OCI-LY1 (cell line): ENCODE measurements around the gene LGALS3.

Experiments used
- H2AFZ ChIP-seq: fragments of 200-600 bp; sonication (generic), shearing (Covaris generic); 2 replicates; pipeline ENCODE4 v1.6.0; 2014; ENCODE audit warnings: antibody characterized with exemption, mild to moderate bottlenecking, low read length
- H3F3A ChIP-seq: fragments of 200-600 bp; sonication (generic), shearing (Covaris generic); 2 replicates; pipeline ENCODE4 v1.6.0; 2014; ENCODE audit warnings: mild to moderate bottlenecking, antibody characterized with exemption, low read length, moderate library complexity; ENCODE audit not compliant: insufficient read depth
- H3K27ac ChIP-seq: fragments of 200-600 bp; sonication (generic); 2 replicates; pipeline ENCODE4 v1.5.1; 2014; ENCODE audit warnings: low read length, mixed run types, mild to moderate bottlenecking, low read depth; ENCODE audit not compliant: poor library complexity, severe bottlenecking
- H3K27me3 ChIP-seq: fragments of 200-600 bp; sonication (generic); 2 replicates; pipeline ENCODE4 v1.6.0; 2014; ENCODE audit warnings: antibody characterized with exemption, mild to moderate bottlenecking, low read length, moderate library complexity; ENCODE audit not compliant: insufficient read depth
- H3K36me3 ChIP-seq: fragments of 200-600 bp; sonication (generic); 2 replicates; pipeline ENCODE4 v1.6.1; 2014; ENCODE audit warnings: mild to moderate bottlenecking, antibody characterized with exemption, low read length, moderate library complexity, mixed read lengths; ENCODE audit not compliant: insufficient read depth
- H3K4me1 ChIP-seq: fragments of 200-600 bp; sonication (generic); 2 replicates; pipeline ENCODE4 v1.5.1; 2014; ENCODE audit warnings: mild to moderate bottlenecking, low read length, moderate library complexity; ENCODE audit not compliant: insufficient read depth, severe bottlenecking
- H3K4me2 ChIP-seq: fragments of 200-600 bp; sonication (generic), shearing (Covaris generic); 2 replicates; pipeline ENCODE4 v1.6.1; 2014; ENCODE audit warnings: low read length
- H3K4me3 ChIP-seq: fragments of 200-600 bp; sonication (generic); 2 replicates; pipeline ENCODE4 v1.5.1; 2014; ENCODE audit warnings: low read length, low read depth, mild to moderate bottlenecking, mixed read lengths; ENCODE audit not compliant: poor library complexity, severe bottlenecking
- H3K79me2 ChIP-seq: fragments of 200-600 bp; shearing (Covaris generic); 2 replicates; pipeline ENCODE4 v1.6.1; 2016; ENCODE audit warnings: mixed run types, low read length, mixed read lengths; ENCODE audit not compliant: insufficient read depth
- H3K9ac ChIP-seq: fragments of 200-600 bp; sonication (generic), shearing (Covaris generic); 2 replicates; pipeline ENCODE4 v1.6.1; 2014; ENCODE audit warnings: mild to moderate bottlenecking, low read length, mixed read lengths
- H3K9me2 ChIP-seq: fragments of 200-600 bp; sonication (generic), shearing (Covaris generic); 2 replicates; pipeline ENCODE4 v1.6.1; 2014; ENCODE audit warnings: low read depth, mild to moderate bottlenecking, low read length, mixed read lengths
- H3K9me3 ChIP-seq: fragments of 200-600 bp; shearing (Covaris generic); 2 replicates; pipeline ENCODE4 v1.6.1; 2014; ENCODE audit warnings: low read length, mixed read lengths
- H4K20me1 ChIP-seq: fragments of 200-600 bp; sonication (generic), shearing (Covaris generic); 2 replicates; pipeline ENCODE4 v1.6.0; 2016; ENCODE audit warnings: mild to moderate bottlenecking, low read length; ENCODE audit not compliant: insufficient read depth
- EZH2 ChIP-seq: fragments of 200-600 bp; sonication (generic), shearing (Covaris generic); IDR thresholded peaks from 2 replicates; pipeline ENCODE4 v1.8.0; 2017; ENCODE audit warnings: borderline replicate concordance, mixed run types, mild to moderate bottlenecking, antibody characterized with exemption, low read length, moderate library complexity, mixed read lengths
- TF ChIP-seq, protein P1 (sequence below): fragments of 200-600 bp; sonication (generic), shearing (Covaris generic); IDR thresholded peaks from 2 replicates; pipeline ENCODE4 v1.5.1; 2017; ENCODE audit warnings: mild to moderate bottlenecking, antibody characterized with exemption, low read length, moderate library complexity, mixed read lengths

Gene LGALS3

DNA sequence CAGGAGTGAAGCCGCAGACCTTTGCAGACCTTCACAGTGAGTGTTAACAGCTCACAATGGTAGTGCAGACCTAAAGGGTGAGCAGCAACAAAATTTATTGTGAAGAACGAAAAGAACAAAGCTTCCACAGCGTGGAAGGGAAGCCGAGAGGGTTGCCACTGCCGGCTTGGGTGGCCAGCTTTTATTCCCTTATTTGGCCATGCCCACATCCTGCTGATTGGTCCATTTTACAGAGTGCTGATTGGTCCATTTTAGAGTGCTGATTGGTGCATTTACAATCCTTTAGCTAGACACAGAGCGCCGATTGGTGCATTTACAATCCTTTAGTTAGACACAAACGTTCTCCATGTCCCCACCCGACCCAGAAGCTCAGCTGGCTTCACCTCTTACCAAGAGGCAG lies 42.1 kb upstream of the LGALS3 start:
- H3K9me2 ChIP-seq, result no peaks in the 10 kb centered on the region
- no peaks in the 10 kb centered on the region for H3K9me3 ChIP-seq
- no peak overlapping the region for H3K4me3 ChIP-seq
- no peak overlapping the region for H2AFZ ChIP-seq
- no peaks in the 10 kb centered on the region for H3F3A ChIP-seq
- TF ChIP-seq, protein P1, sequence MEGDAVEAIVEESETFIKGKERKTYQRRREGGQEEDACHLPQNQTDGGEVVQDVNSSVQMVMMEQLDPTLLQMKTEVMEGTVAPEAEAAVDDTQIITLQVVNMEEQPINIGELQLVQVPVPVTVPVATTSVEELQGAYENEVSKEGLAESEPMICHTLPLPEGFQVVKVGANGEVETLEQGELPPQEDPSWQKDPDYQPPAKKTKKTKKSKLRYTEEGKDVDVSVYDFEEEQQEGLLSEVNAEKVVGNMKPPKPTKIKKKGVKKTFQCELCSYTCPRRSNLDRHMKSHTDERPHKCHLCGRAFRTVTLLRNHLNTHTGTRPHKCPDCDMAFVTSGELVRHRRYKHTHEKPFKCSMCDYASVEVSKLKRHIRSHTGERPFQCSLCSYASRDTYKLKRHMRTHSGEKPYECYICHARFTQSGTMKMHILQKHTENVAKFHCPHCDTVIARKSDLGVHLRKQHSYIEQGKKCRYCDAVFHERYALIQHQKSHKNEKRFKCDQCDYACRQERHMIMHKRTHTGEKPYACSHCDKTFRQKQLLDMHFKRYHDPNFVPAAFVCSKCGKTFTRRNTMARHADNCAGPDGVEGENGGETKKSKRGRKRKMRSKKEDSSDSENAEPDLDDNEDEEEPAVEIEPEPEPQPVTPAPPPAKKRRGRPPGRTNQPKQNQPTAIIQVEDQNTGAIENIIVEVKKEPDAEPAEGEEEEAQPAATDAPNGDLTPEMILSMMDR, result no peak
- no peak for TF ChIP-seq EZH2
- H4K20me1 ChIP-seq, result no peaks in the 10 kb centered on the region
- H3K4me1 ChIP-seq, result peaks cover 2% of the 10 kb centered on the region
- H3K4me2 ChIP-seq, result no peak overlapping the region
- H3K27ac ChIP-seq, result no peak overlapping the region
- no peaks in the 10 kb centered on the region for H3K27me3 ChIP-seq
- no peaks in the 10 kb centered on the region; the same call in 1 of the 2 replicates for H3K36me3 ChIP-seq
- no peak overlapping the region for H3K9ac ChIP-seq
- no peaks in the 10 kb centered on the region for H3K79me2 ChIP-seq

DNA sequence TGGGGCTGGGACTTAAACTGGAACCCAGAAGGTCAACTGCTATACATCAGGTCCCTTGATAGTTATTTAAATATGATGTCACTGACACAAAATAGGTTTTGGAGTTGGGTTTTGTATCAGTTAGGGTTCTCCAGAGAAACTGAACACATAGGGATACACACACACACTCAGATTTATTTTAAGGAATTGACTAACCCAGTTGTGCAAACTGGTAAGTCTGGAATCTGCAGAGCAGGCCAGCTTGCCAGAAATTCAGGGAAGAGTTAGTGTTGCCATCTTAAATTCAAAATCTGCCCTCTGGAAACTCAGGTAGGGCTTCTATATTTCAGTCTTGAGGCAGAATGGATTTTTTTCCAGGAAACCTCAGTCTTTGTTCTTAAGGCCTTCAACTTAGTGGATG lies 40.7 kb upstream of the LGALS3 start:
- no peaks in the 10 kb centered on the region for H3K9me2 ChIP-seq
- no peak overlapping the region for H3K27ac ChIP-seq
- H3K79me2 ChIP-seq, result no peaks in the 10 kb centered on the region
- H3K4me2 ChIP-seq, result no peak overlapping the region
- no peaks in the 10 kb centered on the region for H3K27me3 ChIP-seq
- no peaks in the 10 kb centered on the region for H3F3A ChIP-seq
- H4K20me1 ChIP-seq, result no peaks in the 10 kb centered on the region
- H3K4me1 ChIP-seq, result peaks cover 3% of the 10 kb centered on the region
- no peak for TF ChIP-seq EZH2
- TF ChIP-seq, protein P1, result no peak
- H3K36me3 ChIP-seq, result no peaks in the 10 kb centered on the region; the same call in 1 of the 2 replicates
- no peak overlapping the region for H3K4me3 ChIP-seq
- H2AFZ ChIP-seq, result no peak overlapping the region
- no peaks in the 10 kb centered on the region for H3K9me3 ChIP-seq
- H3K9ac ChIP-seq, result no peak overlapping the region

DNA sequence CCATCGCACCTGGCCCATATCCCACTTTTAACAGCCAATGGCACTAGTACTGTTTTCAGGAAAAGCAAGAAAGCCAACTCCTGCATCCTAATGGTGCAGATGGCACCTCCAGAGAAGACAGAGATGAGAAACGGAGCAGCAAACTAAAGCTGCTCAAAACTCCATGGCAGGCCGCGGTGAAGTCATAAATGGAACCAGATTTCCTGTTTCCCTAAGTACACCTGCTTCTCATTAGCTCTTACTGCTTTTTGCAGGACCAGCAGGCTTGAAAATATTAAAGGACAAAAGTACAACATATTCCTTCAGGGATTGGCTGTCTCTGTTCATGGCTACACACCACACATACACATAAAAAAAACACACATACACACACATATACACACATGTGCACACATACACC lies 36.7 kb upstream of the LGALS3 start:
- peaks cover 8% of the 10 kb centered on the region for H3K4me1 ChIP-seq
- TF ChIP-seq, protein P1, result no peak
- no peak for TF ChIP-seq EZH2
- no peak overlapping the region for H3K27ac ChIP-seq
- no peaks in the 10 kb centered on the region for H3F3A ChIP-seq
- no peaks in the 10 kb centered on the region for H3K36me3 ChIP-seq
- H3K79me2 ChIP-seq, result no peaks in the 10 kb centered on the region
- H4K20me1 ChIP-seq, result no peaks in the 10 kb centered on the region
- H3K9me3 ChIP-seq, result no peaks in the 10 kb centered on the region
- no peak overlapping the region for H3K4me3 ChIP-seq
- H3K4me2 ChIP-seq, result no peak overlapping the region
- no peaks in the 10 kb centered on the region for H3K9me2 ChIP-seq
- H3K9ac ChIP-seq, result no peak overlapping the region
- no peak overlapping the region for H2AFZ ChIP-seq
- no peaks in the 10 kb centered on the region for H3K27me3 ChIP-seq
